Measurements from ENCODE around the gene PAPPA2.

PAPPA2 gene

GRCh38 chr1:176857632-176858031 lies 394.7 kb downstream of the PAPPA2 start:
- no peak overlapping the region for H3K4me3 ChIP-seq (ENCODE audit: low read depth, low read length)
- no peak for TF ChIP-seq CTCF (IDR thresholded peaks at IDR 0.05; ENCODE audit: borderline replicate concordance, insufficient read depth, low read depth, low read length)

- no peak overlapping the region for H3K4me3 ChIP-seq (ENCODE audit: low read depth, low read length)
- TF ChIP-seq CTCF (IDR thresholded peaks at IDR 0.05; ENCODE audit: borderline replicate concordance, insufficient read depth, low read depth, low read length) = no peak
Measured at GRCh38 chr1:176858433-176858916, 395.5 kb downstream of the PAPPA2 start.

GRCh38 chr1:176863613-176864012 lies 400.6 kb downstream of the PAPPA2 start:
- no peak overlapping the region for H3K4me3 ChIP-seq (ENCODE audit: low read depth, low read length)
- no peak for TF ChIP-seq CTCF (IDR thresholded peaks at IDR 0.05; ENCODE audit: borderline replicate concordance, insufficient read depth, low read depth, low read length)

- no peak for TF ChIP-seq CTCF (IDR thresholded peaks at IDR 0.05; ENCODE audit: borderline replicate concordance, insufficient read depth, low read depth, low read length)
Measured at GRCh38 chr1:176864211-176864610, 401.2 kb downstream of the PAPPA2 start.

GRCh38 chr1:176866011-176866714 lies 403.2 kb downstream of the PAPPA2 start:
- TF ChIP-seq CTCF (IDR thresholded peaks at IDR 0.05; ENCODE audit: borderline replicate concordance, insufficient read depth, low read depth, low read length) = no peak

More at GRCh38 chr1:176864211-176864610, 401.2 kb downstream of the PAPPA2 start:
- H3K4me3 ChIP-seq (ENCODE audit: low read depth, low read length) = no peak overlapping the region

GRCh38 chr1:176869577-176869976 lies 406.6 kb downstream of the PAPPA2 start:
- no peak for TF ChIP-seq CTCF (IDR thresholded peaks at IDR 0.05; ENCODE audit: borderline replicate concordance, insufficient read depth, low read depth, low read length)
- H3K4me3 ChIP-seq (ENCODE audit: low read depth, low read length) = no peak overlapping the region

More at GRCh38 chr1:176866011-176866714, 403.2 kb downstream of the PAPPA2 start:
- H3K4me3 ChIP-seq (ENCODE audit: low read depth, low read length) = no peak overlapping the region

GRCh38 chr1:176876966-176877515 lies 414.1 kb downstream of the PAPPA2 start:
- TF ChIP-seq CTCF (IDR thresholded peaks at IDR 0.05; ENCODE audit: borderline replicate concordance, insufficient read depth, low read depth, low read length) = no peak
- no peak overlapping the region for H3K4me3 ChIP-seq (ENCODE audit: low read depth, low read length)

All from GM12875 (cell line).